Keratinocyte (primary cell): Measurements from ENCODE around the gene OASL.

Experiments used
- EZH2 ChIP-seq: IDR thresholded peaks from one replicate; pipeline ENCODE4 v1.6.1; 2012; ENCODE audit warnings: inconsistent platforms, mild to moderate bottlenecking, low read length, moderate library complexity
- TF ChIP-seq, protein P1 (sequence below), 3 experiments: IDR thresholded peaks in 1 of 3; conservative IDR thresholded peaks in 1 of 3; optimal IDR thresholded peaks in 1 of 3; 2 replicates in 2 of 3; 3 replicates in 1 of 3; pipeline versions ENCODE3 to v1.5.1; 2011; ENCODE audit warnings: low read length in 3 of 3, mild to moderate bottlenecking in 3 of 3, moderate library complexity in 2 of 3, control low read depth in 1 of 3, inconsistent platforms in 1 of 3; ENCODE audit not compliant: insufficient read depth in 2 of 3; ENCODE audit errors: extremely low read depth in 1 of 3

DNA sequence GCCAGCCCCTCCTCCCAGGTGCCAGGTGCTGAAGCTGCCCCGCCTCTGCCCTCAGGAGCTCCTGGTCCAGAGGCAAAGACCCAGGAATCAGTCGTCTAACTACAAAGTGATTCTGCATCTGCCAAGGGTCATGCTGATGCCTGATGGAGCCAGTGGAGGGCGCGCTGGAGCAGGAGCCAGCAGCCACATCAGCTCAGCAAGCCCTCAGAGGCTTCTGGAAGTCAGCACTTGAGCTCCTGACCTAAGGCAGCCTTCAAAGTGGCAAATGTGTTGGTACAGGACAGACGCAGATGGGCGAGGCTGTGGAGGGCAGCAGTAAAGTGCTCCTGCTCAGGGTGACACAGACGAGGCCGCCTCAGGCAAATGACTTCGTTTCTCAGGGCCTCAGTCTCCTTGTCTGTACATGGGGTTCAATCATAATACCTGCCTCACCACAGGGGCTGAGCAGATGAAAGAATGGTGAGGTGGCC, 33.7 kb downstream of the OASL start:
- TF ChIP-seq, protein P1, sequence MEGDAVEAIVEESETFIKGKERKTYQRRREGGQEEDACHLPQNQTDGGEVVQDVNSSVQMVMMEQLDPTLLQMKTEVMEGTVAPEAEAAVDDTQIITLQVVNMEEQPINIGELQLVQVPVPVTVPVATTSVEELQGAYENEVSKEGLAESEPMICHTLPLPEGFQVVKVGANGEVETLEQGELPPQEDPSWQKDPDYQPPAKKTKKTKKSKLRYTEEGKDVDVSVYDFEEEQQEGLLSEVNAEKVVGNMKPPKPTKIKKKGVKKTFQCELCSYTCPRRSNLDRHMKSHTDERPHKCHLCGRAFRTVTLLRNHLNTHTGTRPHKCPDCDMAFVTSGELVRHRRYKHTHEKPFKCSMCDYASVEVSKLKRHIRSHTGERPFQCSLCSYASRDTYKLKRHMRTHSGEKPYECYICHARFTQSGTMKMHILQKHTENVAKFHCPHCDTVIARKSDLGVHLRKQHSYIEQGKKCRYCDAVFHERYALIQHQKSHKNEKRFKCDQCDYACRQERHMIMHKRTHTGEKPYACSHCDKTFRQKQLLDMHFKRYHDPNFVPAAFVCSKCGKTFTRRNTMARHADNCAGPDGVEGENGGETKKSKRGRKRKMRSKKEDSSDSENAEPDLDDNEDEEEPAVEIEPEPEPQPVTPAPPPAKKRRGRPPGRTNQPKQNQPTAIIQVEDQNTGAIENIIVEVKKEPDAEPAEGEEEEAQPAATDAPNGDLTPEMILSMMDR (optimal IDR thresholded peaks at IDR 0.05 in 1 of 3, IDR thresholded peaks at IDR 0.05 in 1 of 3, conservative IDR thresholded peaks at IDR 0.05 in 1 of 3; ENCODE audit: extremely low read depth in 1 of 3, insufficient read depth in 2 of 3, low read length in 3 of 3) = peak; percentile 78 to 83 (median 80)
- no peak for TF ChIP-seq EZH2
